HepG2 (cell line): ENCODE results near the gene OSBPL3. TPM values are rescaled to one million over a fixed set of nuclear protein-coding genes. Genes with fewer than 3 reads are reported as not detected.

Experiments
- ATAC-seq: fragments of 200-7000 bp; cut with Tn5 transposase; 3 replicates; pipeline ENCODE4 v1.9.1; 2020; ENCODE audit warnings: mild to moderate bottlenecking, moderate library complexity
- BruUV-seq: library from RNA; stranded (reverse); fragments of 400-500 nt; replicated peaks from 2 replicates; lab custom pipeline; 2021; lab: Mats Ljungman, UMichigan
- CTCF ChIA-PET: fragments of 300-600 bp; formaldehyde crosslinking; extraction: SDS; loops from one replicate; lab custom pipeline; 2021; ENCODE audit warnings: low total read pairs, inconsistent platforms, low intra/inter-chr PET ratio; lab: Yijun Ruan, JAX
- POLR2A ChIA-PET: fragments of 350-600 bp; sonication (Branson Sonifier 250); formaldehyde crosslinking; loops from one replicate; lab custom pipeline; 2020; ENCODE audit warnings: antibody characterized with exemption, inconsistent platforms; lab: Yijun Ruan, JAX
- DNase-seq: peaks from one replicate; pipeline ENCODE4 v3.0.0-alpha.2; 2015; ENCODE audit warnings: low spot score
- FAIRE-seq: peaks from 3 replicates; lab custom pipeline; 2011; peaks lifted over from hg19 to GRCh38; lab: Jason Lieb, UNC
- H2AFZ ChIP-seq: one replicate; pipeline ENCODE4 v1.6.1; 2011; ENCODE audit warnings: low read length, inconsistent platforms
- H3K27ac ChIP-seq: fragments of 300-600 bp; 3 replicates; pipeline ENCODE4 v1.8.0; 2011; ENCODE audit warnings: mixed run types, mild to moderate bottlenecking, mixed read lengths, low read length, inconsistent platforms; ENCODE audit not compliant: insufficient read depth; ENCODE audit errors: extremely low read length
- H3K27me3 ChIP-seq, 2 experiments: fragments of 200-600 bp in 1 of 2; 2 replicates in 1 of 2; 3 replicates in 1 of 2; pipeline versions ENCODE4 v1.6.0 to v1.8.0; 2011; ENCODE audit warnings: low read length in 2 of 2, mild to moderate bottlenecking in 2 of 2, moderate library complexity in 2 of 2, inconsistent platforms in 1 of 2; ENCODE audit not compliant: insufficient read depth in 2 of 2, control insufficient read depth in 1 of 2
- H3K36me3 ChIP-seq, 2 experiments: fragments of 200-600 bp in 1 of 2; replicated peaks in 1 of 2; 2 replicates in 1 of 2; 3 replicates in 1 of 2; pipeline versions ENCODE4 v1.5.1 to v1.8.0; 2011; ENCODE audit warnings: low read length in 2 of 2, inconsistent platforms in 1 of 2; ENCODE audit not compliant: insufficient read depth in 2 of 2, control insufficient read depth in 1 of 2
- H3K4me1 ChIP-seq: 2 replicates; pipeline ENCODE4 v1.5.1; 2012; ENCODE audit warnings: low read length, inconsistent platforms; ENCODE audit not compliant: insufficient read depth
- H3K4me2 ChIP-seq: 2 replicates; pipeline ENCODE4 v1.6.0; 2011; ENCODE audit warnings: low read depth, low read length, inconsistent platforms
- H3K4me3 ChIP-seq, 3 experiments: fragments of 200-600 bp in 1 of 3; sonication (generic), shearing (Covaris generic) in 1 of 3; replicated peaks in 1 of 3; 2 replicates each; pipeline ENCODE4 v1.5.1; 2011 to 2016; ENCODE audit warnings: low read length in 3 of 3, inconsistent platforms in 2 of 3, low read depth in 2 of 3, mild to moderate bottlenecking in 2 of 3, control low read depth in 1 of 3, mixed read lengths in 1 of 3; ENCODE audit not compliant: insufficient read depth in 1 of 3
- H3K79me2 ChIP-seq: one replicate; pipeline ENCODE4 v1.6.1; 2011; ENCODE audit warnings: low read length, inconsistent platforms; ENCODE audit not compliant: insufficient read depth
- H3K9ac ChIP-seq: 2 replicates; pipeline ENCODE4 v1.6.0; 2011; ENCODE audit warnings: mild to moderate bottlenecking, low read depth, low read length, inconsistent platforms; ENCODE audit not compliant: insufficient read depth
- H3K9me3 ChIP-seq: 2 replicates; pipeline ENCODE4 v1.5.1; 2012; ENCODE audit warnings: mild to moderate bottlenecking, low read length
- H4K20me1 ChIP-seq: 2 replicates; pipeline ENCODE4 v1.6.0; 2011; ENCODE audit warnings: inconsistent platforms, mild to moderate bottlenecking, low read length, moderate library complexity; ENCODE audit not compliant: insufficient read depth
- IRX3 ChIP-seq: sonication (generic); formaldehyde crosslinking; IDR thresholded peaks from 2 replicates; pipeline ENCODE4 v1.8.1; 2023; ENCODE audit warnings: mild to moderate bottlenecking, low read depth, missing genetic modification reagents, borderline replicate concordance
- KDM3A ChIP-seq: IDR thresholded peaks from 2 replicates; pipeline ENCODE4 v1.6.1; 2018; ENCODE audit warnings: low read depth, missing compliant biosample characterization
- KDM4B ChIP-seq: sonication (generic); formaldehyde crosslinking; IDR thresholded peaks from 2 replicates; pipeline ENCODE4 v1.4.0; 2020; ENCODE audit warnings: missing genetic modification reagents
- MAFK ChIP-seq, 2 experiments: IDR thresholded peaks in 1 of 2; conservative IDR thresholded peaks in 1 of 2; 2 replicates each; pipeline ENCODE4 v1.6.1; 2011; ENCODE audit warnings: improper control_type of control experiment in 2 of 2, low read length in 2 of 2
- PCBP1 ChIP-seq: fragments of 200-400 bp; formaldehyde crosslinking; IDR thresholded peaks from 2 replicates; pipeline ENCODE4 v1.6.1; 2017; ENCODE audit warnings: mild to moderate bottlenecking, low read depth, low read length, borderline replicate concordance
- ZSCAN9 ChIP-seq: IDR thresholded peaks from 2 replicates; pipeline ENCODE4 v1.6.1; 2016; ENCODE audit warnings: borderline replicate concordance
- WGBS: methylation state at CpG from one replicate; pipeline ENCODE4 v1.1.6; 2017; ENCODE audit warnings: low lambda C conversion rate; 5-methylcytosine and 5-hydroxymethylcytosine counted together
- in situ Hi-C: cut with HindIII; loops from 2 replicates; pipeline ENCODE4 v1.10.0; 2017; ENCODE audit warnings: low pct_unique_long_range_greater_than_20kb; ENCODE audit not compliant: extremely low pct_ligation_motif_present
- intact Hi-C: fragments of 100-400 bp; cut with micrococcal nuclease; formaldehyde crosslinking; loops from one replicate; pipeline ENCODE4 v1.10.0; 2022; ENCODE audit not compliant: unreplicated experiment
- polyA plus RNA-seq, 8 experiments: library from polyadenylated mRNA; depleted of rRNA in 3 of 8; stranded (reverse) in 7 of 8; unstranded in 1 of 8; fragments of >200 nt; fragmentation: Illumina TruSeq in 4 of 8; extraction: Trizol in 4 of 8; gene quantifications; 2 replicates each; pipeline versions ENCODE4 v1.2.1 to v1.2.3, GENCODE V29; 2011 to 2016; ENCODE audit warnings: low read depth in 4 of 8, missing spikeins in 1 of 8, mixed read lengths in 1 of 8; ENCODE audit not compliant: insufficient read depth in 1 of 8
- total RNA-seq, 5 experiments: library from RNA; depleted of rRNA; stranded (reverse); fragments of >200 nt; fragmentation: Illumina TruSeq; extraction: Trizol; gene quantifications; 2 replicates each; pipeline ENCODE4 v1.2.3, GENCODE V29; 2016; ENCODE audit warnings: low read depth in 1 of 5
- TF ChIP-seq, protein P1 (sequence below): sonication (generic); formaldehyde crosslinking; conservative IDR thresholded peaks from 2 replicates; pipeline ENCODE4 v1.8.0; 2022; ENCODE audit warnings: missing genetic modification reagents
- TF ChIP-seq, protein P2 (sequence below): fragments of 450-650 bp; IDR thresholded peaks from 2 replicates; pipeline ENCODE4 v1.6.1; 2017; ENCODE audit warnings: mild to moderate bottlenecking
- TF ChIP-seq, protein P3 (sequence below): sonication (generic); formaldehyde crosslinking; IDR thresholded peaks from 2 replicates; pipeline ENCODE4 v1.4.0; 2020; ENCODE audit warnings: low read depth, mild to moderate bottlenecking, missing genetic modification reagents
- TF ChIP-seq, protein P4 (sequence below): sonication (generic); formaldehyde crosslinking; IDR thresholded peaks from 2 replicates; pipeline ENCODE4 v1.8.1; 2022; ENCODE audit warnings: mild to moderate bottlenecking, missing genetic modification reagents

Gene OSBPL3
- total and polyA plus RNA-seq, 2 of the 13 experiments (the other 11 are each of a cell fraction or from before 2014, with no cell fraction given): 8.8 to 28.9 TPM

DNA sequence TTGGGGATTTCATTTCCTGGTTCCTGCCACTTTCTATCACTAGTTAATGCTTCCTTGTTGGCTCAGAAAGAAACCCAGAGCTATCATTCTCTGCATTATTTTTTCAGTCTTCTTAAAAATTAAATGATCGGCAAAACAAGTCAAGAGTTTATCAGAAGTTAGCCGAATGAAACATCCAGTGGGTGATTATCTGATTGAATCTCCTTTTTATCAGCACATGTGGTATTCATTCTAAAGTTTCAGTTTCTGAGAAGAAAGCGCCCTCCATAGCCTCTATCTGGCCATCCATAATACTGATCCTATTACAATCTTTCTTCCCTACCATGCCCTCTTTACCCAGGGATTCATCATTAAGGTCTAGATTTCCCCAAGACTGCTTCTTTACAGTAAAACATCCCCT, 71.8 kb downstream of the OSBPL3 start:
- intact Hi-C loops: no loop called here
- WGBS: 97% methylated on average over 3 of the region's 3 CpGs
- TF ChIP-seq KDM3A: no peak
- no peak for TF ChIP-seq PCBP1
- no peak for TF ChIP-seq KDM4B (CRISPR knock-in tag)
- no peak for TF ChIP-seq ZSCAN9
- no peak for TF ChIP-seq IRX3 (CRISPR knock-in tag)
- TF ChIP-seq, protein P1, sequence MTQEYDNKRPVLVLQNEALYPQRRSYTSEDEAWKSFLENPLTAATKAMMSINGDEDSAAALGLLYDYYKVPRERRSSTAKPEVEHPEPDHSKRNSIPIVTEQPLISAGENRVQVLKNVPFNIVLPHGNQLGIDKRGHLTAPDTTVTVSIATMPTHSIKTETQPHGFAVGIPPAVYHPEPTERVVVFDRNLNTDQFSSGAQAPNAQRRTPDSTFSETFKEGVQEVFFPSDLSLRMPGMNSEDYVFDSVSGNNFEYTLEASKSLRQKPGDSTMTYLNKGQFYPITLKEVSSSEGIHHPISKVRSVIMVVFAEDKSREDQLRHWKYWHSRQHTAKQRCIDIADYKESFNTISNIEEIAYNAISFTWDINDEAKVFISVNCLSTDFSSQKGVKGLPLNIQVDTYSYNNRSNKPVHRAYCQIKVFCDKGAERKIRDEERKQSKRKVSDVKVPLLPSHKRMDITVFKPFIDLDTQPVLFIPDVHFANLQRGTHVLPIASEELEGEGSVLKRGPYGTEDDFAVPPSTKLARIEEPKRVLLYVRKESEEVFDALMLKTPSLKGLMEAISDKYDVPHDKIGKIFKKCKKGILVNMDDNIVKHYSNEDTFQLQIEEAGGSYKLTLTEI (CRISPR knock-in tag): no peak
- TF ChIP-seq, protein P2, sequence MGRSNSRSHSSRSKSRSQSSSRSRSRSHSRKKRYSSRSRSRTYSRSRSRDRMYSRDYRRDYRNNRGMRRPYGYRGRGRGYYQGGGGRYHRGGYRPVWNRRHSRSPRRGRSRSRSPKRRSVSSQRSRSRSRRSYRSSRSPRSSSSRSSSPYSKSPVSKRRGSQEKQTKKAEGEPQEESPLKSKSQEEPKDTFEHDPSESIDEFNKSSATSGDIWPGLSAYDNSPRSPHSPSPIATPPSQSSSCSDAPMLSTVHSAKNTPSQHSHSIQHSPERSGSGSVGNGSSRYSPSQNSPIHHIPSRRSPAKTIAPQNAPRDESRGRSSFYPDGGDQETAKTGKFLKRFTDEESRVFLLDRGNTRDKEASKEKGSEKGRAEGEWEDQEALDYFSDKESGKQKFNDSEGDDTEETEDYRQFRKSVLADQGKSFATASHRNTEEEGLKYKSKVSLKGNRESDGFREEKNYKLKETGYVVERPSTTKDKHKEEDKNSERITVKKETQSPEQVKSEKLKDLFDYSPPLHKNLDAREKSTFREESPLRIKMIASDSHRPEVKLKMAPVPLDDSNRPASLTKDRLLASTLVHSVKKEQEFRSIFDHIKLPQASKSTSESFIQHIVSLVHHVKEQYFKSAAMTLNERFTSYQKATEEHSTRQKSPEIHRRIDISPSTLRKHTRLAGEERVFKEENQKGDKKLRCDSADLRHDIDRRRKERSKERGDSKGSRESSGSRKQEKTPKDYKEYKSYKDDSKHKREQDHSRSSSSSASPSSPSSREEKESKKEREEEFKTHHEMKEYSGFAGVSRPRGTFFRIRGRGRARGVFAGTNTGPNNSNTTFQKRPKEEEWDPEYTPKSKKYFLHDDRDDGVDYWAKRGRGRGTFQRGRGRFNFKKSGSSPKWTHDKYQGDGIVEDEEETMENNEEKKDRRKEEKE: no peak
- no peak for TF ChIP-seq MAFK (conservative IDR thresholded peaks at IDR 0.05 in 1 of 2, IDR thresholded peaks at IDR 0.05 in 1 of 2; ENCODE audit: low read length in 2 of 2)
- TF ChIP-seq, protein P3, sequence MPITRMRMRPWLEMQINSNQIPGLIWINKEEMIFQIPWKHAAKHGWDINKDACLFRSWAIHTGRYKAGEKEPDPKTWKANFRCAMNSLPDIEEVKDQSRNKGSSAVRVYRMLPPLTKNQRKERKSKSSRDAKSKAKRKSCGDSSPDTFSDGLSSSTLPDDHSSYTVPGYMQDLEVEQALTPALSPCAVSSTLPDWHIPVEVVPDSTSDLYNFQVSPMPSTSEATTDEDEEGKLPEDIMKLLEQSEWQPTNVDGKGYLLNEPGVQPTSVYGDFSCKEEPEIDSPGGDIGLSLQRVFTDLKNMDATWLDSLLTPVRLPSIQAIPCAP: no peak
- TF ChIP-seq, protein P4, sequence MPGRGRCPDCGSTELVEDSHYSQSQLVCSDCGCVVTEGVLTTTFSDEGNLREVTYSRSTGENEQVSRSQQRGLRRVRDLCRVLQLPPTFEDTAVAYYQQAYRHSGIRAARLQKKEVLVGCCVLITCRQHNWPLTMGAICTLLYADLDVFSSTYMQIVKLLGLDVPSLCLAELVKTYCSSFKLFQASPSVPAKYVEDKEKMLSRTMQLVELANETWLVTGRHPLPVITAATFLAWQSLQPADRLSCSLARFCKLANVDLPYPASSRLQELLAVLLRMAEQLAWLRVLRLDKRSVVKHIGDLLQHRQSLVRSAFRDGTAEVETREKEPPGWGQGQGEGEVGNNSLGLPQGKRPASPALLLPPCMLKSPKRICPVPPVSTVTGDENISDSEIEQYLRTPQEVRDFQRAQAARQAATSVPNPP (CRISPR knock-in tag): no peak
- CTCF ChIA-PET: no interaction called here
- peaks cover 33% of the 10 kb centered on the region for H3K79me2 ChIP-seq
- no peak for ATAC-seq
- H3K27me3 ChIP-seq: no peaks in the 10 kb centered on the region
- no peaks in the 10 kb centered on the region for H3K36me3 ChIP-seq
- no peak overlapping the region for H2AFZ ChIP-seq
- H3K9ac ChIP-seq: no peak overlapping the region
- no peak for FAIRE-seq
- no peaks in the 10 kb centered on the region for H4K20me1 ChIP-seq
- H3K4me1 ChIP-seq: peaks cover 43% of the 10 kb centered on the region
- no peak overlapping the region for H3K4me3 ChIP-seq
- BruUV-seq: no TSS peak
- in situ Hi-C loops: loop anchor here (10.0 kb wide), 1 partner anchor 167 kb away; no protein-coding TSS in a partner anchor
- H3K9me3 ChIP-seq: no peaks in the 10 kb centered on the region
- no peak for DNase-seq
- H3K27ac ChIP-seq: no peak overlapping the region
- no peak overlapping the region for H3K4me2 ChIP-seq
- POLR2A ChIA-PET: no interaction called here
